ENCODE measurements around the gene ATP5F1B.

- TF ChIP-seq CTCF (IDR thresholded peaks at IDR 0.05), result no peak
- TF ChIP-seq EP300 (IDR thresholded peaks at IDR 0.05; ENCODE audit: low read depth), result no peak
- TF ChIP-seq POLR2A (IDR thresholded peaks at IDR 0.05), result no peak
- TF ChIP-seq POLR2AphosphoS5 (IDR thresholded peaks at IDR 0.05), result no peak
These were observed 25.8 kb upstream of the ATP5F1B start for GRCh38 chr12:56671608-56672007.

Measured in transverse colon (tissue), 4 donors.